H1 (cell line): ENCODE results near the gene PLAC1. TPM values are rescaled to one million over a fixed set of nuclear protein-coding genes. Genes with fewer than 3 reads are reported as not detected.

ENCODE experiments used
- CTCF ChIA-PET: fragments of 300-600 bp; sonication (Branson Sonifier 250); formaldehyde crosslinking; loops from one replicate; lab custom pipeline; 2021; ENCODE audit not compliant: partially characterized antibody; lab: Charles Lee
- POLR2A ChIA-PET: fragments of 300-600 bp; sonication (Branson Sonifier 250); formaldehyde crosslinking; loops from one replicate; lab custom pipeline; 2021; ENCODE audit warnings: inconsistent platforms; ENCODE audit not compliant: partially characterized antibody; lab: Charles Lee
- DNase-seq, 2 experiments: peaks; one replicate each; pipeline versions ENCODE4 v3.0.0 to v3.0.0-alpha.2; 2010 to 2022; ENCODE audit warnings: low spot score in 2 of 2, low read depth in 1 of 2, mixed read lengths in 1 of 2
- FAIRE-seq: peaks from 2 replicates; lab custom pipeline; 2011; peaks lifted over from hg19 to GRCh38; lab: Jason Lieb, UNC
- H2AFZ ChIP-seq: 2 replicates; pipeline ENCODE4 v1.8.1; 2012; ENCODE audit warnings: low read length, inconsistent platforms
- H2AK5ac ChIP-seq: 2 replicates; pipeline ENCODE4 v1.6.1; 2013; ENCODE audit warnings: low read depth, low read length
- H2BK120ac ChIP-seq: replicated peaks from 2 replicates; pipeline ENCODE3; 2013; ENCODE audit warnings: low read depth, low read length, inconsistent platforms
- H2BK12ac ChIP-seq: 2 replicates; pipeline ENCODE4 v1.6.1; 2013; ENCODE audit warnings: low read depth, low read length
- H2BK15ac ChIP-seq: 2 replicates; pipeline ENCODE4 v1.6.1; 2013; ENCODE audit warnings: low read length
- H2BK20ac ChIP-seq: 2 replicates; pipeline ENCODE4 v1.6.1; 2013; ENCODE audit warnings: low read length
- H2BK5ac ChIP-seq: 2 replicates; pipeline ENCODE4 v1.6.1; 2013; ENCODE audit warnings: low read depth, low read length
- H3K14ac ChIP-seq: 2 replicates; pipeline ENCODE4 v1.6.1; 2013; ENCODE audit warnings: inconsistent platforms; ENCODE audit not compliant: insufficient read length
- H3K18ac ChIP-seq: 2 replicates; pipeline ENCODE4 v1.6.1; 2013; ENCODE audit warnings: low read length; ENCODE audit errors: extremely low read depth
- H3K23ac ChIP-seq: 2 replicates; pipeline ENCODE4 v1.6.1; 2013; ENCODE audit warnings: inconsistent platforms; ENCODE audit not compliant: insufficient read length
- H3K23me2 ChIP-seq: 2 replicates; pipeline ENCODE4 v1.6.1; 2013; ENCODE audit warnings: low read depth, low read length
- H3K27ac ChIP-seq: 2 replicates; pipeline ENCODE4 v1.6.1; 2011; ENCODE audit warnings: low read depth, low read length, inconsistent platforms
- H3K27me3 ChIP-seq, 4 experiments: replicated peaks in 1 of 4; 1 replicate in 1 of 4; 2 replicates in 3 of 4; pipeline versions ENCODE4 v1.6.1 to v1.8.1; 2011 to 2013; ENCODE audit warnings: low read length in 3 of 4, mild to moderate bottlenecking in 3 of 4, inconsistent platforms in 2 of 4, mixed read lengths in 2 of 4, moderate library complexity in 1 of 4; ENCODE audit not compliant: control insufficient read depth in 3 of 4, insufficient read depth in 3 of 4; ENCODE audit errors: extremely low read depth in 1 of 4
- H3K36me3 ChIP-seq, 4 experiments: 2 replicates each; pipeline versions ENCODE4 v1.6.1 to v1.8.1; 2011 to 2013; ENCODE audit warnings: mild to moderate bottlenecking in 4 of 4, low read length in 3 of 4, moderate library complexity in 2 of 4, control low read depth in 1 of 4, inconsistent platforms in 1 of 4; ENCODE audit not compliant: insufficient read depth in 4 of 4, control insufficient read depth in 2 of 4
- H3K4ac ChIP-seq: replicated peaks from 2 replicates; pipeline ENCODE3; 2013; ENCODE audit warnings: low read length, low read depth, mixed read lengths, inconsistent platforms; ENCODE audit not compliant: insufficient read length
- H3K4me1 ChIP-seq, 4 experiments: replicated peaks in 1 of 4; 1 replicate in 1 of 4; 2 replicates in 3 of 4; pipeline versions ENCODE4 v1.6.1 to v1.8.1; 2011 to 2013; ENCODE audit warnings: low read length in 3 of 4, inconsistent platforms in 2 of 4, mixed read lengths in 1 of 4; ENCODE audit not compliant: insufficient read depth in 4 of 4, control insufficient read depth in 3 of 4
- H3K4me2 ChIP-seq, 2 experiments: 2 replicates each; pipeline versions ENCODE4 v1.6.1 to v1.8.1; 2011 to 2013; ENCODE audit warnings: low read depth in 2 of 2, low read length in 2 of 2, control low read depth in 1 of 2, inconsistent platforms in 1 of 2, mild to moderate bottlenecking in 1 of 2; ENCODE audit not compliant: insufficient read depth in 1 of 2
- H3K4me3 ChIP-seq, 4 experiments: fragments of 200-600, 300-600 bp in 1 of 4; sonication (generic), shearing (Covaris generic), sonication (Bioruptor Twin) in 1 of 4; 2 replicates each; pipeline versions ENCODE4 v1.5.1 to v1.8.1; 2011 to 2016; ENCODE audit warnings: low read length in 4 of 4, low read depth in 3 of 4, control low read depth in 2 of 4, inconsistent platforms in 2 of 4, mild to moderate bottlenecking in 2 of 4, mixed read lengths in 1 of 4, moderate library complexity in 1 of 4; ENCODE audit not compliant: insufficient read depth in 2 of 4; ENCODE audit errors: extremely low read depth in 1 of 4
- H3K56ac ChIP-seq: replicated peaks from 2 replicates; pipeline ENCODE3; 2013; ENCODE audit warnings: low read depth, mild to moderate bottlenecking, mixed read lengths, low read length, inconsistent platforms; ENCODE audit not compliant: insufficient read length
- H3K79me1 ChIP-seq: 2 replicates; pipeline ENCODE4 v1.6.1; 2013; ENCODE audit warnings: low read depth, low read length, control low read depth
- H3K79me2 ChIP-seq, 2 experiments: 2 replicates each; pipeline versions ENCODE4 v1.6.1 to v1.8.1; 2012 to 2013; ENCODE audit warnings: low read length in 2 of 2, mild to moderate bottlenecking in 2 of 2, inconsistent platforms in 1 of 2; ENCODE audit not compliant: insufficient read depth in 2 of 2, control insufficient read depth in 1 of 2
- H3K9ac ChIP-seq, 4 experiments: replicated peaks in 1 of 4; 1 replicate in 1 of 4; 2 replicates in 3 of 4; pipeline versions ENCODE4 v1.6.1 to v1.8.1; 2011 to 2013; ENCODE audit warnings: low read depth in 3 of 4, low read length in 3 of 4, control low read depth in 2 of 4, mild to moderate bottlenecking in 2 of 4, moderate library complexity in 2 of 4, inconsistent platforms in 1 of 4; ENCODE audit errors: extremely low read depth in 1 of 4
- H3K9me3 ChIP-seq, 2 experiments: 2 replicates each; pipeline versions ENCODE4 v1.6.1 to v1.8.1; 2012 to 2013; ENCODE audit warnings: mild to moderate bottlenecking in 2 of 2, moderate library complexity in 2 of 2, control low read depth in 1 of 2, inconsistent platforms in 1 of 2, low read depth in 1 of 2, low read length in 1 of 2, mixed read lengths in 1 of 2; ENCODE audit not compliant: insufficient read depth in 2 of 2
- H4K20me1 ChIP-seq, 2 experiments: replicated peaks in 1 of 2; 2 replicates each; pipeline versions ENCODE3 to v1.8.1; 2011 to 2013; ENCODE audit warnings: inconsistent platforms in 2 of 2, low read length in 2 of 2, mild to moderate bottlenecking in 1 of 2; ENCODE audit not compliant: insufficient read depth in 2 of 2, control insufficient read depth in 1 of 2
- H4K5ac ChIP-seq: 2 replicates; pipeline ENCODE4 v1.6.1; 2013; ENCODE audit warnings: low read length, low read depth, mixed read lengths, inconsistent platforms; ENCODE audit not compliant: insufficient read length
- H4K8ac ChIP-seq: 2 replicates; pipeline ENCODE4 v1.8.0; 2013; ENCODE audit warnings: mild to moderate bottlenecking, moderate library complexity, low read length, inconsistent platforms; ENCODE audit not compliant: insufficient read depth; ENCODE audit errors: extremely low read depth
- H4K91ac ChIP-seq: replicated peaks from 2 replicates; pipeline ENCODE3; 2013; ENCODE audit warnings: low read length, mixed read lengths, inconsistent platforms; ENCODE audit not compliant: insufficient read length
- BACH1 ChIP-seq: IDR thresholded peaks from 2 replicates; pipeline ENCODE4 v1.6.1; 2012; ENCODE audit warnings: low read length, improper control_type of control experiment
- CHD1 ChIP-seq: IDR thresholded peaks from 2 replicates; pipeline ENCODE4 v1.6.1; 2012; ENCODE audit warnings: low read depth, low read length, improper control_type of control experiment
- CTCF ChIP-seq, 3 experiments: IDR thresholded peaks; 1 replicate in 2 of 3; 2 replicates in 1 of 3; pipeline versions ENCODE4 v1.5.1 to v1.6.1; 2011; ENCODE audit warnings: low read length in 3 of 3, mild to moderate bottlenecking in 3 of 3, inconsistent platforms in 2 of 3, low read depth in 1 of 3, moderate library complexity in 1 of 3; ENCODE audit not compliant: insufficient read depth in 1 of 3; ENCODE audit errors: control extremely low read depth in 1 of 3
- EP300 ChIP-seq, 2 experiments: IDR thresholded peaks; 1 replicate in 1 of 2; 2 replicates in 1 of 2; pipeline ENCODE4 v1.6.1; 2011 to 2012; ENCODE audit warnings: low read depth in 2 of 2, low read length in 2 of 2, mild to moderate bottlenecking in 2 of 2, borderline replicate concordance in 1 of 2, inconsistent platforms in 1 of 2, moderate library complexity in 1 of 2
- GABPA ChIP-seq: IDR thresholded peaks from 2 replicates; pipeline ENCODE4 v1.6.1; 2011; ENCODE audit warnings: mild to moderate bottlenecking, low read length, moderate library complexity, borderline replicate concordance; ENCODE audit not compliant: insufficient read depth
- JUND ChIP-seq: IDR thresholded peaks from 2 replicates; pipeline ENCODE4 v1.6.1; 2011; ENCODE audit warnings: mild to moderate bottlenecking, improper control_type of control experiment, low read length
- MAX ChIP-seq: IDR thresholded peaks from 2 replicates; pipeline ENCODE4 v1.6.1; 2012; ENCODE audit warnings: inconsistent platforms
- NRF1 ChIP-seq: IDR thresholded peaks from 2 replicates; pipeline ENCODE4 v1.6.1; 2011; ENCODE audit warnings: mild to moderate bottlenecking, low read depth, low read length, improper control_type of control experiment
- POLR2A ChIP-seq, 2 experiments: IDR thresholded peaks; 1 replicate in 1 of 2; 2 replicates in 1 of 2; pipeline ENCODE4 v1.6.1; 2011; ENCODE audit warnings: low read depth in 2 of 2, low read length in 2 of 2, mild to moderate bottlenecking in 2 of 2; ENCODE audit errors: control extremely low read depth in 1 of 2
- SP2 ChIP-seq: IDR thresholded peaks from 2 replicates; pipeline ENCODE4 v1.6.1; 2012; ENCODE audit warnings: mild to moderate bottlenecking, low read length, inconsistent platforms
- TAF1 ChIP-seq: IDR thresholded peaks from 2 replicates; pipeline ENCODE4 v1.6.1; 2011; ENCODE audit warnings: mild to moderate bottlenecking, low read depth, low read length
- TCF12 ChIP-seq: IDR thresholded peaks from 2 replicates; pipeline ENCODE4 v1.6.1; 2011; ENCODE audit warnings: low read depth, mild to moderate bottlenecking, low read length
- TEAD4 ChIP-seq: IDR thresholded peaks from 2 replicates; pipeline ENCODE4 v1.6.1; 2012; ENCODE audit warnings: low read depth, low read length, inconsistent platforms, mixed read lengths
- WGBS, 2 experiments: shearing (Covaris generic) in 1 of 2; methylation state at CpG; one replicate each; pipeline versions ENCODE4 v1.1.6 to v1.1.7; 2013 to 2015; ENCODE audit warnings: low lambda C conversion rate in 2 of 2, mixed read lengths in 2 of 2, inconsistent platforms in 1 of 2, low coverage in 1 of 2, missing lambda C conversion rate in 1 of 2; ENCODE audit not compliant: insufficient replicate concordance in 2 of 2, insufficient coverage in 1 of 2, insufficient read length in 1 of 2; ENCODE audit errors: extremely low coverage in 1 of 2, missing lambda C conversion rate in 1 of 2; 5-methylcytosine and 5-hydroxymethylcytosine counted together
- polyA plus RNA-seq, 7 experiments: library from polyadenylated mRNA; depleted of rRNA in 3 of 7; stranded (reverse) in 5 of 7; unstranded in 2 of 7; fragments of >200 nt in 5 of 7; fragments of 200-250 nt in 2 of 7; gene quantifications; 1 replicate in 5 of 7; 2 replicates in 1 of 7; 4 replicates in 1 of 7; pipeline versions ENCODE4 v1.2.1 to v1.2.3, GENCODE V29; 2011 to 2013; ENCODE audit warnings: missing spikeins in 2 of 7, mixed read lengths in 2 of 7
- total RNA-seq: library from RNA; stranded (reverse); fragmentation: NEBNext Ultra II Directional; extraction: Animal tissue kit (Norgen Biotek cat#: 25700); gene quantifications from 2 replicates; pipeline ENCODE4 v1.2.1, GENCODE V29; 2021

Gene PLAC1
- total and polyA plus RNA-seq, 2 of the 8 experiments (the other 6 are each of a cell fraction or from before 2014, with no cell fraction given), result 1.8 TPM; not detected in 1

GRCh38 chrX:134554291-134554690 is 104.0 kb downstream of the PLAC1 start:
- Histone ChIP-seq H3K79me1 (no peaks in the 10 kb centered on the region), H3K23ac (no peak overlapping the region), H3K14ac (no peak overlapping the region), H3K79me2 (no peaks in the 10 kb centered on the region), H3K18ac (no peak overlapping the region), H2BK12ac (no peak overlapping the region), H3K4ac (no peak overlapping the region), H3K4me3 (no peak overlapping the region), H4K20me1 (no peaks in the 10 kb centered on the region), H3K36me3 (no peaks in the 10 kb centered on the region), H3K4me2 (no peak overlapping the region), H3K9ac (no peak overlapping the region), H4K91ac (no peak overlapping the region), H2AK5ac (no peak overlapping the region), H2BK15ac (no peak overlapping the region), H3K4me1 (peaks cover 0 to 15% (median 4%) of the 10 kb centered on the region in 4 experiments; a peak in 5 of 7 replicates), H4K5ac (no peak overlapping the region), H2BK5ac (no peak overlapping the region), H2BK20ac (no peak overlapping the region), H2BK120ac (no peak overlapping the region), H3K56ac (no peak overlapping the region), H3K27me3 (peaks cover 9 to 27% (median 23%) of the 10 kb centered on the region in 4 experiments), H3K27ac (no peak overlapping the region), H2AFZ (no peak overlapping the region), H3K23me2 (peaks cover 8% of the 10 kb centered on the region; the same call in 1 of the 2 replicates), H4K8ac (no peak overlapping the region), H3K9me3 (no peaks in the 10 kb centered on the region)
- CTCF ChIA-PET, result no interaction called here
- DNase-seq (no peak), FAIRE-seq (no peak)
- POLR2A ChIA-PET, result interaction anchor here (1.0 to 1.1 kb wide), 2 partner anchors 10 to 17 kb away, joined by 3 read pairs; no protein-coding TSS in a partner anchor
- WGBS, 2 experiments, result 96% methylated on average over 7 of the region's 8 CpGs; no CpG with 5 or more reads in 1 of the 2 experiments
- no peak for TF ChIP-seq TCF12
- TF ChIP-seq SP2, result no peak
- TF ChIP-seq TAF1, result no peak
- TF ChIP-seq NRF1, result no peak
- TF ChIP-seq CTCF (IDR thresholded peaks at IDR 0.05; ENCODE audit: control extremely low read depth in 1 of 3, insufficient read depth in 1 of 3, low read depth in 1 of 3, low read length in 3 of 3), result no peak
- TF ChIP-seq GABPA, result no peak
- TF ChIP-seq JUND, result no peak
- TF ChIP-seq EP300 (IDR thresholded peaks at IDR 0.05; ENCODE audit: borderline replicate concordance in 1 of 2, low read depth in 2 of 2, low read length in 2 of 2), result no peak
- no peak for TF ChIP-seq CHD1
- no peak for TF ChIP-seq MAX
- TF ChIP-seq TEAD4, result no peak
- no peak for TF ChIP-seq BACH1
- TF ChIP-seq POLR2A (IDR thresholded peaks at IDR 0.05; ENCODE audit: control extremely low read depth in 1 of 2, low read depth in 2 of 2, low read length in 2 of 2), result no peak
